HG03439 (cell line): ENCODE measurements around the gene RILP.

Experiments used
- ATAC-seq: cut with Tn5 transposase; IDR thresholded peaks from one replicate; pipeline ENCODE4 v1.9.1; 2021; ENCODE audit warnings: mild to moderate bottlenecking, moderate library complexity; ENCODE audit not compliant: unreplicated experiment

RILP gene

DNA sequence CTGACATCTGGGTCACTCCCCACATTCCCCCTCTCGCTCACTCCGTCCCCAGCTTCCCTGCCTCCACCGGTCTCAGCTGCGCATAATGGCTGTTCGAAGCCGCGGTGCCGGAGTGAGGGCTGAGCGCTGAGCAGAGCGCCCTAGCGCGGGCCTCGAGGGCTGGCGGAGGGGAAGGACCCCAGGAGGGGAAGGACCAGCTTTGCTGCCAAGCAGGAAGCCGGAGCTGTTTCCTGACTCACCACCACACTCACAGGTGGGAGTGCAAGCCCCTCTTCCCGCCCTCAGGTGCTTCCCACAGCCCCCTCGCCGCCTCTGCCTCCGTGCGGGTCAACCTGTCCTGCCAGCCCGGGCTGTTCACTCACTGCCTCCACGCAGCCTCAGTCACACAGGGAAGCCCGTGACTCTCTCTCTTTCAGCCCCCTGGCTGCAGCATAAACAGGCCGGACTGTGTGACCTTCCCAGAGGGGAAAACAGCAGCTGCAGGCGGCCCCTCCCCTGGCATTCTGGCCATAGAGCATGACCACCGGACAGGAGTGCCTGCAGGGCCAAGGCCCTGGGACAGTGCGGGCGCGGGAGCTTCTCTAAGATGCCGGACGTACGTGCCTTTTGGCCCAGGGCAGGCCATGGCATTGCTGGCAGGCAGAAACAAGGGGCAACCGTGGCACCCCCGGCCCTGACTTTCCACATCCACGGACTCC, 44.7 kb downstream of the RILP start:
- ATAC-seq: no peak

DNA sequence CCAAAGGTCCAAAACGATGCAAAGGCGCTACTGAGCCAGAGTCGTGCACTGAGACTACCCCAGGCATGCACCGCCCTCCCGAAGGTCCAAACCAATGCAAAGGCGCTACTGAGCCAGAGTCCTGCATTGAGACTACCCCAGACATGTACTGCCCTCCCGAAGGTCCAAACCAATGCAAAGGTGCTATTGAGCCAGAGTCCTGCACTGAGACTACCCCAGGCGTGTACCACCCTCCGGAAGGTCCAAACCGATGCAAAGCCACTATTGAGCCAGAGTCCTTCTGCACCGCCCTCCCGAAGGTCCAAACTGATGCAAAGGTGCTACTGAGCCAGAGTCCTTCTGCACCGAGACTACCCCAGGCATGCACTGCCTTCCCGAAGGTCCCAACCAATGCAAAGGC, 48.1 kb downstream of the RILP start:
- no peak for ATAC-seq

DNA sequence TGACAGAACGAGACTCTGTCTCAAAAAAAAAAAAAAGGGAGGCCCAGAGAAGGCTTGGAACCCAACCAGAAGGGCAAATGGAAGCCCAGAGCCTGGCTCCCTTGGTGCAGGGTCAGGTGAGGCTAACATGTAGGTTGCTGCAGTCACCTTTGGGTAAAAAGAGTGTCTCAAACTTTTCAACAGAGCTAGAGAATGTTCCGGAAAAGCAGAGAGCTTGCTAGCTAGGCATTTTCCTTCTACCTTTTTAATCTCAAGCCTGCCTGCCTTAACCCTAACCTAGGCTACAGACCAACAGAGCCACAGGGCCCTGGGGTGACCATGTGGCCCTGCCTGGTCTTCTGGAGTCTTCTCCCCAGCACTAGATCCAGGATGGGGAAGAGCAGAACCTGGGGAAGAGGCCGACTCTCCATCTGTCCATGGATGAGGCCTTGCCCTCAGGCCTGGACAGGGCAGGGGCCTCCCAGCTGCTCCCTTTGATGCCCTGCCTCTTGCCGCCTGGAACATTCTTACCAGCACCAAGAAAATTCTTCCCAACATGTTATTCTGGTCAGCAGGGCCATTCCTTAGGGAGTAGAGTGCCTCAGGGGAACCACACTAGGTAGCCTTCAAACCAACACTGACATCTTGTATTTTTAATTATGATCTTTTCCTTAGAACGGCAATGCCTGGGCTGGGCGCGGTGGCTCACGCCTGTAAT, 51.1 kb downstream of the RILP start:
- ATAC-seq: no peak

DNA sequence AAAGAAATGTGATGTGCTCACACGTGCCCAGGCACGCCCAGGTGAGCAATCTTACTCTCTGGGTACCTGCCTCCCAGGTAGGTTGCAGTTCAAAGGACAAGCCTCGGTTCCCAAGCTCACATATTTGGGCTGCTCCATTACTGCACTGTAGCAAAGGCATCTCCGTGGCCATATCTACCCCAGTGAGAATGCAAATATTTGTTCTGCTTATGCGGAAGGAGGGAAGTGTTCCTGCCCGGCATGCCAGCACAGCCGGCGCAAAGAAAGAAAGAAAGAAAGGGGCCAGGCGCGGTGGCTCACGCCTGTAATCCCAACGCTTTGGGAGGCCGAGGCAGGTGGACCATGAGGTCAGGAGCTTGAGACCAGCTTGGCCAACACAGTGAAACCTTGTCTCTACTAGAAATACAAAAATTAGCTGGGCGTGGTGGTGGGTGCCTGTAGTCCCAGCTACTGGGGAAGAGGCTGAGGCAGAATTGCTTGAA, 51.8 kb downstream of the RILP start:
- ATAC-seq: no peak
